ENCODE results near the gene LBHD2.

Gene LBHD2

GRCh38 chr14:103068351-103069073 is 15.5 kb upstream of the LBHD2 start:
- no peak for DNase-seq (ENCODE audit: low read depth)
- no peak for TF ChIP-seq CTCF (IDR thresholded peaks at IDR 0.05; ENCODE audit: insufficient read depth, low read depth, low read length, missing control alignments)
- no peak overlapping the region for H3K4me3 ChIP-seq (ENCODE audit: low read length)

- H3K4me3 ChIP-seq (ENCODE audit: low read length), result no peak overlapping the region
- TF ChIP-seq CTCF (IDR thresholded peaks at IDR 0.05; ENCODE audit: insufficient read depth, low read depth, low read length, missing control alignments), result no peak
- DNase-seq (ENCODE audit: low read depth), result no peak
These were observed 13.6 kb upstream of the LBHD2 start for GRCh38 chr14:103070263-103070885.

GRCh38 chr14:103070971-103071542 is 13.0 kb upstream of the LBHD2 start:
- TF ChIP-seq CTCF (IDR thresholded peaks at IDR 0.05; ENCODE audit: insufficient read depth, low read depth, low read length, missing control alignments), result no peak
- DNase-seq (ENCODE audit: low read depth), result no peak

GRCh38 chr14:103071544-103072251 is 12.3 kb upstream of the LBHD2 start:
- H3K4me3 ChIP-seq (ENCODE audit: low read length), result no peak overlapping the region
- TF ChIP-seq CTCF (IDR thresholded peaks at IDR 0.05; ENCODE audit: insufficient read depth, low read depth, low read length, missing control alignments), result no peak
- peak; percentile 65 for DNase-seq (ENCODE audit: low read depth)

More at GRCh38 chr14:103070971-103071542, 13.0 kb upstream of the LBHD2 start:
- no peak overlapping the region for H3K4me3 ChIP-seq (ENCODE audit: low read length)

GRCh38 chr14:103072595-103073366 is 11.2 kb upstream of the LBHD2 start:
- DNase-seq (ENCODE audit: low read depth), result peak; percentile 45
- TF ChIP-seq CTCF (IDR thresholded peaks at IDR 0.05; ENCODE audit: insufficient read depth, low read depth, low read length, missing control alignments), result no peak
- H3K4me3 ChIP-seq (ENCODE audit: low read length), result no peak overlapping the region

GRCh38 chr14:103073367-103073875 is 10.6 kb upstream of the LBHD2 start:
- TF ChIP-seq CTCF (IDR thresholded peaks at IDR 0.05; ENCODE audit: insufficient read depth, low read depth, low read length, missing control alignments), result no peak
- no peak overlapping the region for H3K4me3 ChIP-seq (ENCODE audit: low read length)
- no peak for DNase-seq (ENCODE audit: low read depth)
